ENCODE measurements around the gene VCX3B. TPM values are rescaled to one million over a fixed set of nuclear protein-coding genes. Genes with fewer than 3 reads are reported as not detected.

The VCX3B gene
- total and polyA plus RNA-seq, 2 donors (not counting 3 experiments of a cell fraction or from before 2014, with no cell fraction given) = not detected

- dilution Hi-C loops (cut with MboI; ENCODE audit: extremely low pct_ligation_motif_present, low sequenced_read_pairs) = no loop called here
- Histone ChIP-seq H2AFZ (ENCODE audit: low read depth, low read length) (no peak overlapping the region), H3K79me2 (ENCODE audit: control insufficient read depth, insufficient read depth, low read length) (no peaks in the 10 kb centered on the region), H3K4me2 (ENCODE audit: insufficient read depth, low read length) (no peak overlapping the region), H3K9ac (replicated peaks; ENCODE audit: extremely low read depth, insufficient read depth, low read length) (no peak overlapping the region), H3K27ac (ENCODE audit: insufficient read depth, low read depth, low read length) (no peak overlapping the region), H3K36me3 (ENCODE audit: control insufficient read depth in 2 of 2, extremely low read depth in 1 of 2, insufficient read depth in 2 of 2, low read length in 2 of 2) (no peaks in the 10 kb centered on the region), H3K9me1 (replicated peaks; ENCODE audit: control insufficient read depth, extremely low read depth, insufficient read depth, low read length) (no peaks in the 10 kb centered on the region), H3K27me3 (ENCODE audit: control insufficient read depth in 2 of 2, insufficient read depth in 2 of 2, low read length in 2 of 2) (no peaks in the 10 kb centered on the region), H3K4me1 (ENCODE audit: control insufficient read depth, extremely low read depth, insufficient read depth, low read length) (no peaks in the 10 kb centered on the region), H4K20me1 (replicated peaks; ENCODE audit: control insufficient read depth, extremely low read depth, insufficient read depth, low read length) (no peaks in the 10 kb centered on the region), H3K4me3 (replicated peaks in 1 of 3; ENCODE audit: insufficient read depth in 1 of 3, low read depth in 1 of 3, low read length in 3 of 3) (no peak overlapping the region), H3K9me3 (replicated peaks; ENCODE audit: control insufficient read depth, insufficient read depth, low read length) (no peaks in the 10 kb centered on the region)
- TF ChIP-seq EZH2 (IDR thresholded peaks at IDR 0.05; ENCODE audit: borderline replicate concordance, low read depth, low read length, severe bottlenecking) (no peak), FOS (IDR thresholded peaks at IDR 0.05; ENCODE audit: borderline replicate concordance, insufficient read depth, low read length) (no peak), CTCF (IDR thresholded peaks at IDR 0.05; ENCODE audit: extremely low read depth in 1 of 2, insufficient read depth in 1 of 2, low read depth in 1 of 2, low read length in 2 of 2) (no peak), MYC (IDR thresholded peaks at IDR 0.05; ENCODE audit: low read depth, low read length) (no peak), POLR2AphosphoS5 (IDR thresholded peaks at IDR 0.05; ENCODE audit: insufficient read depth, low read depth, low read length) (no peak)
- BruUV-seq (replicated peaks) = no TSS peak
- POLR2A ChIA-PET = no interaction called here
- intact Hi-C loops (cut with micrococcal nuclease) = no loop called here
- CTCF ChIA-PET = no interaction called here
- DNase-seq (ENCODE audit: low read depth, low spot score) (no peak), FAIRE-seq (no peak)
Observed at GRCh38 chrX:8429692-8430249, 34.9 kb upstream of the VCX3B start.

GRCh38 chrX:8430444-8430843 is 34.2 kb upstream of the VCX3B start:
- Histone ChIP-seq H3K36me3 (ENCODE audit: control insufficient read depth in 2 of 2, extremely low read depth in 1 of 2, insufficient read depth in 2 of 2, low read length in 2 of 2) (no peaks in the 10 kb centered on the region), H3K27ac (ENCODE audit: insufficient read depth, low read depth, low read length) (no peak overlapping the region), H3K4me2 (ENCODE audit: insufficient read depth, low read length) (no peak overlapping the region), H3K4me3 (replicated peaks in 1 of 3; ENCODE audit: insufficient read depth in 1 of 3, low read depth in 1 of 3, low read length in 3 of 3) (no peak overlapping the region), H3K79me2 (ENCODE audit: control insufficient read depth, insufficient read depth, low read length) (no peaks in the 10 kb centered on the region), H3K9me1 (replicated peaks; ENCODE audit: control insufficient read depth, extremely low read depth, insufficient read depth, low read length) (no peaks in the 10 kb centered on the region), H3K9ac (replicated peaks; ENCODE audit: extremely low read depth, insufficient read depth, low read length) (no peak overlapping the region), H3K9me3 (replicated peaks; ENCODE audit: control insufficient read depth, insufficient read depth, low read length) (no peaks in the 10 kb centered on the region), H3K4me1 (ENCODE audit: control insufficient read depth, extremely low read depth, insufficient read depth, low read length) (no peaks in the 10 kb centered on the region), H2AFZ (ENCODE audit: low read depth, low read length) (no peak overlapping the region), H3K27me3 (ENCODE audit: control insufficient read depth in 2 of 2, insufficient read depth in 2 of 2, low read length in 2 of 2) (no peaks in the 10 kb centered on the region), H4K20me1 (replicated peaks; ENCODE audit: control insufficient read depth, extremely low read depth, insufficient read depth, low read length) (no peaks in the 10 kb centered on the region)
- ChIA-PET POLR2A (no interaction called here), CTCF (no interaction called here)
- intact Hi-C loops (cut with micrococcal nuclease) (no loop called here), dilution Hi-C loops (cut with MboI; ENCODE audit: extremely low pct_ligation_motif_present, low sequenced_read_pairs) (no loop called here)
- FAIRE-seq = no peak
- no peak for DNase-seq (ENCODE audit: low read depth, low spot score)
- BruUV-seq (replicated peaks) = no TSS peak
- TF ChIP-seq MAX (IDR thresholded peaks at IDR 0.05; ENCODE audit: insufficient read depth, insufficient read length) (no peak), JUN (IDR thresholded peaks at IDR 0.05; ENCODE audit: borderline replicate concordance, insufficient read depth, insufficient read length, low read depth) (no peak), CTCF (IDR thresholded peaks at IDR 0.05; ENCODE audit: extremely low read depth in 1 of 2, insufficient read depth in 1 of 2, low read depth in 1 of 2, low read length in 2 of 2) (no peak), MYC (IDR thresholded peaks at IDR 0.05; ENCODE audit: low read depth, low read length) (no peak), GATA2 (IDR thresholded peaks at IDR 0.05; ENCODE audit: insufficient read depth, insufficient read length, low read depth, low read length) (no peak), POLR2A (IDR thresholded peaks at IDR 0.05; ENCODE audit: low read depth, low read length) (no peak), POLR2AphosphoS5 (IDR thresholded peaks at IDR 0.05; ENCODE audit: insufficient read depth, low read depth, low read length) (no peak), EZH2 (IDR thresholded peaks at IDR 0.05; ENCODE audit: borderline replicate concordance, low read depth, low read length, severe bottlenecking) (no peak)
